Uterine smooth muscle cell (primary cell): ENCODE results near the gene THBS2. TPM values are rescaled to one million over a fixed set of nuclear protein-coding genes. Genes with fewer than 3 reads are reported as not detected.

Source experiments
- total RNA-seq: library from RNA; depleted of rRNA; stranded (reverse); fragments of >200 nt; gene quantifications from 2 replicates; pipeline ENCODE4 v1.2.3, GENCODE V29; 2014

THBS2 gene
- 425 and 803 TPM in 2 replicates for total RNA-seq

DNA sequence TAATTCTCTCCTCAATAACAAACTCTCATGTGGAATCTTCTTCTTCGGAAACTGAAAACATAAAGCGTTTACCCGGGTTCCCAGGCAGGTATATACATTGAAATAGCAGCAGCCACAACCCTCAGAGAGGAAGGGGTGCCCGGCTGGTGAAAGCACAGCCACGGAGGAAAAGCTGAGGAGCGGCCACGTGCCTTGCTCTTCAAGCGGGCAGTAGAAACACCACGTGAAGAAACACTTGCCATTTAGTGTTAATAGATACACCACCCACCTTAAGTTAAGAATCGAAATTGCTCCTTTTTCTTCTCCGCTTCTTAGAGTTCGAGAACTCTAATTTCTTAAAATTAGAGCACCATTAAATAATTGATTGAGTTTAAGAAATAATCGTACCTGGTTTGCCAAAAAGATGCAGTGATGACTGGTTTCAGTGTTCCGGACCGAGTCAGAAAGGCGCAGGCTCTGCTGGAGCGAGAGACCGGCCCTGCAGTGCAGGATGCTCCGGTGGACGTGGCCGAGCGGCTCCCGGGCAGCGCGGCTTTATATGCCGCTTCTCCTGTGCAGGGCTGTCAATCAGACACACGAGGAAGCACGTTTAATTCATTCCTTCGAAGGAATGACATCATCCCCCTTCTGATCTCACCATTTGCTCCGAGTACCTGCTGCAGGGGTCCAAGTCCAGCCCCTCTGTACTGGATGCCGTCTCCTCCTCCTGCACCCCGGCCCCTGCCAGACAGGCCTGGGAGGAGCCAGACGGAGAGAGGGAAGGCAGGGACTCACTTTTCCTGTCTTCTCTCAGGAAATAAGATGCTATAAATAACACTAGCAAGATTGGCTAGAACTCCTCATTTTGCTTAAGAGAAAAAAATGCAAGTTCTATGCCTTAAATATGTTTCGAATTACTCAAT lies at the start of gene THBS2:
THBS2 (minus strand) TSS at position 510 of the 902 bp plus-strand sequence. CDS start 3,062 bp downstream, outside the sequence.

